ENCODE results near the gene CAMTA1.

Gene CAMTA1

DNA sequence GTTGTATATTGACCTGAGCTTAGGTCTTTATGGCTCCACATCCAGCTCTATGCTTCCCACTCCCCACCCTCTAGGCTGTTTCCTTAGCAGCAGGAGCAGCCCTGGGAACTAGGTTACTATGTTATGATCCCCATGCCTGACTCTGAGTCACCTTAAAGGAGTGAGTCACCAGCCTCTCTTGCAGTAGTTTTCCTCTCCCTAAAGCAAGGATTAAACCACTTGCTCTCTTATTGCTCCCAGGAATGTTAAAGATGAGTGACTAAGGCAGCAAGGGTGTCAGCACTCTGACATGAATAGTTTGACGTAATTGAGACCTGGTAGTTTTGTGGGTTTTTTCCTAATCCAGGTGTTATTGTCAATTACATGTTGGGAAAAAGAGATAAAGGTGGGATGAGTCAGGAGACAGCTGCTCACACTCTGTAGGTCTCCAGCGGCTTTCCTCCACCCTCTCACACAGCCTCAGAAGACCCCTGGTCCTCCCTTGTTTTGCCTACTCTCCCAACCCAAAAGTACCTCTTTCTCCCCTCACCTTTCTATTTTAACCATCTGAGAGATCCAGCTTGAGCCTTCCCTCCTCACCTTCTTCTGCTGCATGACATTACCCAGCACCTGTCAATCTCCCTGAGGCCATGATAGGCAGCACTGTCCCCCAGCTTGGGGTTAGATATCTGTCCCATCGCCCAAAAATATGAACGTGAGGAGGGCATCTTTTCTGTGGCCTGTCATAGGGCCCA is 616.7 kb downstream of the CAMTA1 start (continued):
- TF ChIP-seq, protein P1, sequence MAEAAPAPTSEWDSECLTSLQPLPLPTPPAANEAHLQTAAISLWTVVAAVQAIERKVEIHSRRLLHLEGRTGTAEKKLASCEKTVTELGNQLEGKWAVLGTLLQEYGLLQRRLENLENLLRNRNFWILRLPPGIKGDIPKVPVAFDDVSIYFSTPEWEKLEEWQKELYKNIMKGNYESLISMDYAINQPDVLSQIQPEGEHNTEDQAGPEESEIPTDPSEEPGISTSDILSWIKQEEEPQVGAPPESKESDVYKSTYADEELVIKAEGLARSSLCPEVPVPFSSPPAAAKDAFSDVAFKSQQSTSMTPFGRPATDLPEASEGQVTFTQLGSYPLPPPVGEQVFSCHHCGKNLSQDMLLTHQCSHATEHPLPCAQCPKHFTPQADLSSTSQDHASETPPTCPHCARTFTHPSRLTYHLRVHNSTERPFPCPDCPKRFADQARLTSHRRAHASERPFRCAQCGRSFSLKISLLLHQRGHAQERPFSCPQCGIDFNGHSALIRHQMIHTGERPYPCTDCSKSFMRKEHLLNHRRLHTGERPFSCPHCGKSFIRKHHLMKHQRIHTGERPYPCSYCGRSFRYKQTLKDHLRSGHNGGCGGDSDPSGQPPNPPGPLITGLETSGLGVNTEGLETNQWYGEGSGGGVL (tag by site-specific recombination; IDR thresholded peaks at IDR 0.05), result peak; percentile 77
- peak; percentile 99 for TF ChIP-seq ZNF629 (tag by site-specific recombination; IDR thresholded peaks at IDR 0.05)
- no peak; the same call in 1 of the 2 replicates for TF ChIP-seq ZBTB17 (tag by site-specific recombination; IDR thresholded peaks at IDR 0.05)
- no peak for TF ChIP-seq ZNF670 (tag by site-specific recombination; IDR thresholded peaks at IDR 0.05; ENCODE audit: low read depth)
- no peak for TF ChIP-seq ZNF658 (tag by site-specific recombination; IDR thresholded peaks at IDR 0.05)
- TF ChIP-seq ZFP37 (tag by site-specific recombination; IDR thresholded peaks at IDR 0.05), result peak; percentile 87
- TF ChIP-seq ZNF558 (tag by site-specific recombination; IDR thresholded peaks at IDR 0.05), result peak; percentile 84; the same call in 1 of the 2 replicates
- TF ChIP-seq OSR2 (tag by site-specific recombination; IDR thresholded peaks at IDR 0.05), result peak; percentile 93
- no peak for TF ChIP-seq ZNF837 (tag by site-specific recombination; IDR thresholded peaks at IDR 0.05)
- TF ChIP-seq ZNF366 (tag by site-specific recombination; conservative IDR thresholded peaks at IDR 0.05), result peak; percentile 99
- TF ChIP-seq, protein P2, sequence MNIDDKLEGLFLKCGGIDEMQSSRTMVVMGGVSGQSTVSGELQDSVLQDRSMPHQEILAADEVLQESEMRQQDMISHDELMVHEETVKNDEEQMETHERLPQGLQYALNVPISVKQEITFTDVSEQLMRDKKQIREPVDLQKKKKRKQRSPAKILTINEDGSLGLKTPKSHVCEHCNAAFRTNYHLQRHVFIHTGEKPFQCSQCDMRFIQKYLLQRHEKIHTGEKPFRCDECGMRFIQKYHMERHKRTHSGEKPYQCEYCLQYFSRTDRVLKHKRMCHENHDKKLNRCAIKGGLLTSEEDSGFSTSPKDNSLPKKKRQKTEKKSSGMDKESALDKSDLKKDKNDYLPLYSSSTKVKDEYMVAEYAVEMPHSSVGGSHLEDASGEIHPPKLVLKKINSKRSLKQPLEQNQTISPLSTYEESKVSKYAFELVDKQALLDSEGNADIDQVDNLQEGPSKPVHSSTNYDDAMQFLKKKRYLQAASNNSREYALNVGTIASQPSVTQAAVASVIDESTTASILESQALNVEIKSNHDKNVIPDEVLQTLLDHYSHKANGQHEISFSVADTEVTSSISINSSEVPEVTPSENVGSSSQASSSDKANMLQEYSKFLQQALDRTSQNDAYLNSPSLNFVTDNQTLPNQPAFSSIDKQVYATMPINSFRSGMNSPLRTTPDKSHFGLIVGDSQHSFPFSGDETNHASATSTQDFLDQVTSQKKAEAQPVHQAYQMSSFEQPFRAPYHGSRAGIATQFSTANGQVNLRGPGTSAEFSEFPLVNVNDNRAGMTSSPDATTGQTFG (tag by site-specific recombination; IDR thresholded peaks at IDR 0.05; ENCODE audit: borderline replicate concordance), result 0 out of 2 replicates have a peak, but pooled peaks have one; percentile 10
- TF ChIP-seq ZNF561 (tag by site-specific recombination; IDR thresholded peaks at IDR 0.05; ENCODE audit: borderline replicate concordance), result no peak
- peak; percentile 93 for TF ChIP-seq BCL11A (tag by site-specific recombination; IDR thresholded peaks at IDR 0.05; ENCODE audit: low read depth)
- no peak for TF ChIP-seq ZNF221 (tag by site-specific recombination; IDR thresholded peaks at IDR 0.05; ENCODE audit: borderline replicate concordance)
- peak; percentile 79 for TF ChIP-seq ZNF394 (tag by site-specific recombination; IDR thresholded peaks at IDR 0.05; ENCODE audit: borderline replicate concordance)
- TF ChIP-seq ZNF202 (tag by site-specific recombination; IDR thresholded peaks at IDR 0.05; ENCODE audit: borderline replicate concordance), result no peak
- TF ChIP-seq ZIC2 (tag by site-specific recombination; IDR thresholded peaks at IDR 0.05), result peak; percentile 36; the same call in 1 of the 2 replicates
- TF ChIP-seq ZBTB7A (tag by site-specific recombination; IDR thresholded peaks at IDR 0.05; ENCODE audit: low read depth), result 0 out of 2 replicates have a peak, but pooled peaks have one; percentile 56
- no peak for TF ChIP-seq ZNF140 (tag by site-specific recombination; IDR thresholded peaks at IDR 0.05)
- TF ChIP-seq WT1 (tag by site-specific recombination; IDR thresholded peaks at IDR 0.05), result peak; percentile 90
- 0 out of 2 replicates have a peak, but pooled peaks have one; percentile 30 for TF ChIP-seq GLIS2 (tag by site-specific recombination; IDR thresholded peaks at IDR 0.05)
- peak; percentile 92 for TF ChIP-seq KLF8 (tag by site-specific recombination; IDR thresholded peaks at IDR 0.05)
- no peak for TF ChIP-seq ZNF514 (tag by site-specific recombination; IDR thresholded peaks at IDR 0.05)
- no peak for TF ChIP-seq ZNF248 (tag by site-specific recombination; IDR thresholded peaks at IDR 0.05)
- TF ChIP-seq GLIS1 (tag by site-specific recombination; IDR thresholded peaks at IDR 0.05), result peak; percentile 81
- no peak for TF ChIP-seq ZNF433 (tag by site-specific recombination; IDR thresholded peaks at IDR 0.05; ENCODE audit: low read depth)
- TF ChIP-seq, protein P3, sequence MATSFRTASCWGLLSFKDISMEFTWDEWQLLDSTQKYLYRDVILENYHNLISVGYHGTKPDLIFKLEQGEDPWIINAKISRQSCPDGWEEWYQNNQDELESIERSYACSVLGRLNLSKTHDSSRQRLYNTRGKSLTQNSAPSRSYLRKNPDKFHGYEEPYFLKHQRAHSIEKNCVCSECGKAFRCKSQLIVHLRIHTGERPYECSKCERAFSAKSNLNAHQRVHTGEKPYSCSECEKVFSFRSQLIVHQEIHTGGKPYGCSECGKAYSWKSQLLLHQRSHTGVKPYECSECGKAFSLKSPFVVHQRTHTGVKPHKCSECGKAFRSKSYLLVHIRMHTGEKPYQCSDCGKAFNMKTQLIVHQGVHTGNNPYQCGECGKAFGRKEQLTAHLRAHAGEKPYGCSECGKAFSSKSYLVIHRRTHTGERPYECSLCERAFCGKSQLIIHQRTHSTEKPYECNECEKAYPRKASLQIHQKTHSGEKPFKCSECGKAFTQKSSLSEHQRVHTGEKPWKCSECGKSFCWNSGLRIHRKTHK (tag by site-specific recombination; IDR thresholded peaks at IDR 0.05), result no peak
- TF ChIP-seq, protein P4, sequence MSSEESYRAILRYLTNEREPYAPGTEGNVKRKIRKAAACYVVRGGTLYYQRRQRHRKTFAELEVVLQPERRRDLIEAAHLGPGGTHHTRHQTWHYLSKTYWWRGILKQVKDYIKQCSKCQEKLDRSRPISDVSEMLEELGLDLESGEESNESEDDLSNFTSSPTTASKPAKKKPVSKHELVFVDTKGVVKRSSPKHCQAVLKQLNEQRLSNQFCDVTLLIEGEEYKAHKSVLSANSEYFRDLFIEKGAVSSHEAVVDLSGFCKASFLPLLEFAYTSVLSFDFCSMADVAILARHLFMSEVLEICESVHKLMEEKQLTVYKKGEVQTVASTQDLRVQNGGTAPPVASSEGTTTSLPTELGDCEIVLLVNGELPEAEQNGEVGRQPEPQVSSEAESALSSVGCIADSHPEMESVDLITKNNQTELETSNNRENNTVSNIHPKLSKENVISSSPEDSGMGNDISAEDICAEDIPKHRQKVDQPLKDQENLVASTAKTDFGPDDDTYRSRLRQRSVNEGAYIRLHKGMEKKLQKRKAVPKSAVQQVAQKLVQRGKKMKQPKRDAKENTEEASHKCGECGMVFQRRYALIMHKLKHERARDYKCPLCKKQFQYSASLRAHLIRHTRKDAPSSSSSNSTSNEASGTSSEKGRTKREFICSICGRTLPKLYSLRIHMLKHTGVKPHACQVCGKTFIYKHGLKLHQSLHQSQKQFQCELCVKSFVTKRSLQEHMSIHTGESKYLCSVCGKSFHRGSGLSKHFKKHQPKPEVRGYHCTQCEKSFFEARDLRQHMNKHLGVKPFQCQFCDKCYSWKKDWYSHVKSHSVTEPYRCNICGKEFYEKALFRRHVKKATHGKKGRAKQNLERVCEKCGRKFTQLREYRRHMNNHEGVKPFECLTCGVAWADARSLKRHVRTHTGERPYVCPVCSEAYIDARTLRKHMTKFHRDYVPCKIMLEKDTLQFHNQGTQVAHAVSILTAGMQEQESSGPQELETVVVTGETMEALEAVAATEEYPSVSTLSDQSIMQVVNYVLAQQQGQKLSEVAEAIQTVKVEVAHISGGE (tag by site-specific recombination; conservative IDR thresholded peaks at IDR 0.05; ENCODE audit: low read depth), result no peak
- TF ChIP-seq TCF7L2 (IDR thresholded peaks at IDR 0.05; ENCODE audit: borderline replicate concordance, low read depth, low read length), result no peak
- TF ChIP-seq ZNF335 (tag by site-specific recombination; conservative IDR thresholded peaks at IDR 0.05), result peak; percentile 50; the same call in 1 of the 2 replicates
- TF ChIP-seq KLF1 (tag by site-specific recombination; IDR thresholded peaks at IDR 0.05), result peak; percentile 33; the same call in 1 of the 2 replicates

Measured in HEK293 (cell line).